ENCODE measurements around the gene EML2. TPM values are rescaled to one million over a fixed set of nuclear protein-coding genes. Genes with fewer than 3 reads are reported as not detected.
A peak's percentile ranks its signal among the peaks of the same experiment; 100 is the strongest.

EML2 gene
- total RNA-seq, 1 donor from 2014 or later: 24.6 TPM

DNA sequence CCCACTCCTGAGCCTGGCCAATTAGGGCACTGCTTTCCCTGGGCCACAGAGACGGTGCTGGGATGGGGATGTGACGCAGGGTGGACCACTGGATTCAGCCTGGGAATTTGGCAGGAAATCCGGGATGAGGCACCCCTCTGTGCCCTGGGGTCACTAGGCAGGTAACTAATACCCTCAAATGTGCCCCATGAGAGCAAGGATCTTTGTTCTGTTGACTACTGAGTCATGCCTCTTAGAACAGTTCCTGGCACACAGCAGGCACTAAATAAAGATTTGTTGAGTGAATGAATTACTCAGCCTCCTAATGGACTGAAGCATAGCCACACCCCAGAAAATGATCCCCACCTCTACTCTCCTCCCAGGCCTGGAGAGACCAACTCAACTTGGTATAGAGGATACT is 70.5 kb downstream of the EML2 start:
- Histone ChIP-seq H2AFZ (ENCODE audit: low read depth, low read length) (no peak overlapping the region), H3K36me3 (ENCODE audit: insufficient read depth, low read length) (no peaks in the 10 kb centered on the region), H3K4me3 (ENCODE audit: insufficient read depth, low read depth, low read length) (no peak overlapping the region), H4K20me1 (ENCODE audit: insufficient read depth, low read length) (peaks cover 20% of the 10 kb centered on the region), H3K79me2 (ENCODE audit: insufficient read depth, low read length) (peaks cover 26% of the 10 kb centered on the region), H3K9me3 (ENCODE audit: insufficient read depth, low read depth, low read length) (no peaks in the 10 kb centered on the region), H3K27ac (ENCODE audit: low read depth, low read length) (peak overlapping the region; percentile 54), H3K27me3 (ENCODE audit: insufficient read depth, low read length) (no peaks in the 10 kb centered on the region), H3K4me1 (ENCODE audit: insufficient read depth, low read length) (peaks cover 9% of the 10 kb centered on the region), H3K4me2 (ENCODE audit: low read length) (peak overlapping the region; percentile 37), H3K9ac (ENCODE audit: low read length) (peak overlapping the region; percentile 20)
- Mint-ChIP-seq H3K27me3 (ENCODE audit: low read depth, unreplicated experiment) (no peaks in the 10 kb centered on the region), H3K36me3 (ENCODE audit: low read depth, unreplicated experiment) (no peaks in the 10 kb centered on the region), H3K4me3 (ENCODE audit: unreplicated experiment) (no peak overlapping the region), H3K4me1 (ENCODE audit: low read depth, unreplicated experiment) (no peaks in the 10 kb centered on the region), H3K27ac (ENCODE audit: unreplicated experiment) (no peak overlapping the region), H3K9me3 (ENCODE audit: unreplicated experiment) (no peaks in the 10 kb centered on the region)
- peak; percentile 80 for FAIRE-seq
- TF ChIP-seq CTCF (IDR thresholded peaks at IDR 0.05; ENCODE audit: insufficient read depth, low read depth, low read length) (no peak), EZH2 (IDR thresholded peaks at IDR 0.05; ENCODE audit: insufficient read depth, low read length) (no peak)
- peak; percentile 69 for DNase-seq (ENCODE audit: low read depth)

- Histone ChIP-seq H3K4me2 (ENCODE audit: low read length) (no peak overlapping the region), H3K4me1 (ENCODE audit: insufficient read depth, low read length) (peaks cover 14% of the 10 kb centered on the region), H3K79me2 (ENCODE audit: insufficient read depth, low read length) (peaks cover 18% of the 10 kb centered on the region), H3K9ac (ENCODE audit: low read length) (no peak overlapping the region), H2AFZ (ENCODE audit: low read depth, low read length) (no peak overlapping the region), H4K20me1 (ENCODE audit: insufficient read depth, low read length) (peaks cover 20% of the 10 kb centered on the region), H3K9me3 (ENCODE audit: insufficient read depth, low read depth, low read length) (no peaks in the 10 kb centered on the region), H3K36me3 (ENCODE audit: insufficient read depth, low read length) (no peaks in the 10 kb centered on the region), H3K27ac (ENCODE audit: low read depth, low read length) (no peak overlapping the region), H3K4me3 (ENCODE audit: insufficient read depth, low read depth, low read length) (no peak overlapping the region), H3K27me3 (ENCODE audit: insufficient read depth, low read length) (no peaks in the 10 kb centered on the region)
- no peak overlapping the region for H3K4me3 Mint-ChIP-seq (ENCODE audit: unreplicated experiment)
- H3K9me3 Mint-ChIP-seq (ENCODE audit: unreplicated experiment): no peaks in the 10 kb centered on the region
- H3K27ac Mint-ChIP-seq (ENCODE audit: unreplicated experiment): no peak overlapping the region
- no peaks in the 10 kb centered on the region for H3K36me3 Mint-ChIP-seq (ENCODE audit: low read depth, unreplicated experiment)
- H3K4me1 Mint-ChIP-seq (ENCODE audit: low read depth, unreplicated experiment): peaks cover 3% of the 10 kb centered on the region
- no peak for TF ChIP-seq CTCF (IDR thresholded peaks at IDR 0.05; ENCODE audit: insufficient read depth, low read depth, low read length)
- TF ChIP-seq EZH2 (IDR thresholded peaks at IDR 0.05; ENCODE audit: insufficient read depth, low read length): no peak
- no peaks in the 10 kb centered on the region for H3K27me3 Mint-ChIP-seq (ENCODE audit: low read depth, unreplicated experiment)
- no peak for DNase-seq (ENCODE audit: low read depth)
- no peak for FAIRE-seq
These were observed 71.6 kb downstream of the EML2 start for GRCh38 chr19:45567609-45568008.

GRCh38 chr19:45564131-45564780 is 74.9 kb downstream of the EML2 start:
- H3K9ac ChIP-seq (ENCODE audit: low read length): no peak overlapping the region
- DNase-seq (ENCODE audit: low read depth) (no peak), FAIRE-seq (no peak)
- H3K4me2 ChIP-seq (ENCODE audit: low read length): no peak overlapping the region
- H4K20me1 ChIP-seq (ENCODE audit: insufficient read depth, low read length): peaks cover 22% of the 10 kb centered on the region
- Mint-ChIP-seq H3K36me3 (ENCODE audit: low read depth, unreplicated experiment) (peaks cover 2% of the 10 kb centered on the region), H3K4me3 (ENCODE audit: unreplicated experiment) (no peak overlapping the region), H3K27me3 (ENCODE audit: low read depth, unreplicated experiment) (no peaks in the 10 kb centered on the region), H3K4me1 (ENCODE audit: low read depth, unreplicated experiment) (peaks cover 4% of the 10 kb centered on the region), H3K27ac (ENCODE audit: unreplicated experiment) (no peak overlapping the region), H3K9me3 (ENCODE audit: unreplicated experiment) (no peaks in the 10 kb centered on the region)
- H3K79me2 ChIP-seq (ENCODE audit: insufficient read depth, low read length): peaks cover 14% of the 10 kb centered on the region
- H3K4me1 ChIP-seq (ENCODE audit: insufficient read depth, low read length): peaks cover 14% of the 10 kb centered on the region
- no peaks in the 10 kb centered on the region for H3K9me3 ChIP-seq (ENCODE audit: insufficient read depth, low read depth, low read length)
- no peak overlapping the region for H3K27ac ChIP-seq (ENCODE audit: low read depth, low read length)
- no peak overlapping the region for H2AFZ ChIP-seq (ENCODE audit: low read depth, low read length)
- TF ChIP-seq CTCF (IDR thresholded peaks at IDR 0.05; ENCODE audit: insufficient read depth, low read depth, low read length) (no peak), EZH2 (IDR thresholded peaks at IDR 0.05; ENCODE audit: insufficient read depth, low read length) (no peak)
- no peak overlapping the region for H3K4me3 ChIP-seq (ENCODE audit: insufficient read depth, low read depth, low read length)
- no peaks in the 10 kb centered on the region for H3K36me3 ChIP-seq (ENCODE audit: insufficient read depth, low read length)
- no peaks in the 10 kb centered on the region for H3K27me3 ChIP-seq (ENCODE audit: insufficient read depth, low read length)
